Fibroblast of villous mesenchyme (primary cell): Measurements from ENCODE around the gene EXOC3L1. TPM values are rescaled to one million over a fixed set of nuclear protein-coding genes. Genes with fewer than 3 reads are reported as not detected.

Experiments used
- DNase-seq: peaks from one replicate; pipeline ENCODE4 v3.0.0-alpha.2; 2010; ENCODE audit warnings: low read depth
- H3K4me3 ChIP-seq: 2 replicates; pipeline ENCODE4 v1.5.1; 2011; ENCODE audit warnings: low read depth, mild to moderate bottlenecking, low read length
- total RNA-seq: library from RNA; depleted of rRNA; stranded (reverse); fragments of >200 nt; gene quantifications from 2 replicates; pipeline ENCODE4 v1.2.3, GENCODE V29; 2012
- TF ChIP-seq, protein P1 (sequence below): IDR thresholded peaks from 2 replicates; pipeline ENCODE4 v1.5.1; 2012; ENCODE audit warnings: low read depth, mild to moderate bottlenecking, low read length; ENCODE audit not compliant: insufficient read depth

The EXOC3L1 gene
- total RNA-seq, 1 donor = not detected

DNA sequence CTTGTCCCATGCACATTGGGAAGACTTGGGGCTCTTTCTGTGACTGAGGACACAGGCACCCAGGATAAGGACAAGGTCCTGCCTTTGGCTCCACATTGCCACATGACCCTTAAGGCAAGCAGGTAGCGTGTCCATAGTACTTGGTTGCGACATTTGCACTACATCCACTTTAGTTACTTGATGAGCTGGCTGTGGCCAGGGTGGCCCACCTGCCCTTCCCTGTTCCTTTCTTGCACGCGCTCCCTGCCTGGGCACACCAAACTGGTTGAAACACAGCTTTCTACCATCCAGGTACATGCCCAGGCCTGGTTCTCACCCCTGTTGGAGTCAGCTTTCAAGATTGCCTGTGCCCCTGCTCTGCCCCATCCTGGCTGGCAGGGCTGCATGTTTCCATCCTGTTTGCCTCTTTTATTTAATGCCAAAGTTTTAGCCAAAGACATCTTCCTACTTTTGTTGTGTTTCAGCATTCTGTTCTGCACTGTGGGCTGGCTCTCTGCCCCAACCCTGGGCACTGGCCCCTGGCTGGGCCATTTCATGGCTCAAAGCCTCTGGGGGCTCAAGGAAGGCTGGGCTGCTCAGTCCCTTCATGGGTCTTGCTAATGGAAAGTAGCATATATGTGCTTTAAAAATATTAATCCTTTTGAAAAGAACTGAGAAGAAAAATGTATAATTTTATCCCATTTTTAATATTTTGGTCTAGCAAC, 42.3 kb downstream of the EXOC3L1 start:
- TF ChIP-seq, protein P1, sequence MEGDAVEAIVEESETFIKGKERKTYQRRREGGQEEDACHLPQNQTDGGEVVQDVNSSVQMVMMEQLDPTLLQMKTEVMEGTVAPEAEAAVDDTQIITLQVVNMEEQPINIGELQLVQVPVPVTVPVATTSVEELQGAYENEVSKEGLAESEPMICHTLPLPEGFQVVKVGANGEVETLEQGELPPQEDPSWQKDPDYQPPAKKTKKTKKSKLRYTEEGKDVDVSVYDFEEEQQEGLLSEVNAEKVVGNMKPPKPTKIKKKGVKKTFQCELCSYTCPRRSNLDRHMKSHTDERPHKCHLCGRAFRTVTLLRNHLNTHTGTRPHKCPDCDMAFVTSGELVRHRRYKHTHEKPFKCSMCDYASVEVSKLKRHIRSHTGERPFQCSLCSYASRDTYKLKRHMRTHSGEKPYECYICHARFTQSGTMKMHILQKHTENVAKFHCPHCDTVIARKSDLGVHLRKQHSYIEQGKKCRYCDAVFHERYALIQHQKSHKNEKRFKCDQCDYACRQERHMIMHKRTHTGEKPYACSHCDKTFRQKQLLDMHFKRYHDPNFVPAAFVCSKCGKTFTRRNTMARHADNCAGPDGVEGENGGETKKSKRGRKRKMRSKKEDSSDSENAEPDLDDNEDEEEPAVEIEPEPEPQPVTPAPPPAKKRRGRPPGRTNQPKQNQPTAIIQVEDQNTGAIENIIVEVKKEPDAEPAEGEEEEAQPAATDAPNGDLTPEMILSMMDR = no peak
- no peak for DNase-seq
- no peak overlapping the region for H3K4me3 ChIP-seq

DNA sequence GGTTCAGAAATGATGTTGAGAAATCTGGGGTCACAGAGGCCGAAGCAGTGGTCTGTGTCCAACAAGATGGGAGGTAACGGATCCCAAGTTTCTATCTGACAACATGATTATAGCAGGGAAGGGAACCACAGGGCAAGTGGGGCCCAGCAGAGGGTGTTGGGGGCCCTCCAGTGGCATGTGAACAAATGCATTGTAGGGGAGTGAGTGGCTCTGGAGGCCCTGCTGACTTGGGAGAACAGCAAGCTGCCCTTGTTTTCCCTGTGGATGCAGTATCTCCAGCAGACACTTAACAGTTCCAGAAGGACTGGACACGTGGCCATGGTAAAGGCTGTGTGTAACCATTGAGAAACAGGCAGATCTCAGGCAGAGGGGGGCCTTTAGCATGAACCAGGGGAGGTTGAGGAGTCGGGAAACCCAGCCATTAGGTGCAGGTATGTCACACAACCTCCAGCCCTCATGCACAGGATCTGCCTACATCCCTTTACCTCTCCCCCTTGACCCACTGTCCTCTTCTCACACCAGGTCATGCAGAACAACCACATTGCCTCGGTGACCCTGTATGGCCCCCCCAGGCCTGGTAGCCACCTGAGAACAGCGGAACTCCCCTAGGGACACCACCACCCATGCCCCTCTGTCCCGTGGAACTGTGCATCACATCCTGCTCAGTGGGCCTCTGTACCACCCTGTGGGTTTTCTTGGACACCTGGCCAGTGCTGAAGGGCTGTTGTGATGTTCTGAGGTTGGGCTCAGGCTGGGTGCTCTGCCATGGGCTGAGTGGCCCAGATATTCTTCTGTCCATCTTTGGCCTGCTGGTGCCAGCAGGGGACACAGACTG, 43.2 kb downstream of the EXOC3L1 start:
- TF ChIP-seq, protein P1 = peak; percentile 3
- no peak overlapping the region for H3K4me3 ChIP-seq
- no peak for DNase-seq

GRCh38 chr16:67145746-67146145, 44.2 kb downstream of the EXOC3L1 start:
- TF ChIP-seq, protein P1 = no peak
- H3K4me3 ChIP-seq = no peak overlapping the region
- no peak for DNase-seq

DNA sequence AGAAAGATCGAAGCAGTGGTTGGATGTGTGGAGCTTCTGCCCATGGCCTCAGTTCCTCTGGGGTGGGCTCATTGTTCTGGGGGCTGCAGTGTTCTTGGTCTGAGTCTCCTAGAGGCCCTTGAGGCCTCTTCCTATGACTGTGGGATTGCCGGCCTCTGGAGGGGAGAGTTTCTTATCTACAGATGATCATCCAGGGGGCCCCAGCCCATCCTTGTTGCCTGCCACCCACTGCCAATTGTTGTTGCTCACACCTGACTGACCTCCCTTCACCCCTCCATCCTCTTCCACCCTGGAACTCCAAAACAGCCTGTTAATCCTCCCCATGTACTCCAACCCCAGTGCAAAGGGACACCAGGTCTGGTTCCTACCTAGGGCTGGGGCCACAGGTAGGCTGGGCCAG, 45.0 kb downstream of the EXOC3L1 start:
- DNase-seq = no peak
- H3K4me3 ChIP-seq = no peak overlapping the region
- TF ChIP-seq, protein P1 = no peak

GRCh38 chr16:67142342-67142741, 47.6 kb downstream of the EXOC3L1 start:
- TF ChIP-seq, protein P1 = no peak
- DNase-seq = no peak

DNA sequence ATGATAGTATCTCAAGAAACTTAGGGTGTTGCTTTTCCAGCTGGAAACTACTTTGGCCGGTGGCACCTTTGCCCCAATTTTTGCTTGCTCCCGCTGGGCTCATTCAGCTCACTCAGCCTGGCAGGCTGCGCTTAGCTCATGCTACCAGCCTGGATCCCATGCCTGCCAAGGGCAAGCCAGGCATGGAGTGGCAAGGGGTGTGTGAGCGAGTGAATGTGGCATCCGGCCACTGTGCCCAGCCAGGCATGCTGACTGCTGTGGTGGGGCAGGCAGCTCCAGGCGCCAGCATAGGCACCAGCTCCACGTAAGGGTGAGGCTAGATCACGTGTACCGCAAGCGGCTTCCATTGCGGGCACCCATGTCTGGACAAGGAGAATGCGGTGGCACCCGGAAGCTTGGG, 48.5 kb downstream of the EXOC3L1 start:
- no peak overlapping the region for H3K4me3 ChIP-seq
- DNase-seq = no peak
- TF ChIP-seq, protein P1 = no peak

More at GRCh38 chr16:67142342-67142741, 47.6 kb downstream of the EXOC3L1 start:
- H3K4me3 ChIP-seq = no peak overlapping the region
